Ectodermal cell (in vitro differentiated cells): ENCODE data around the gene ADAM19.

Source experiments
- H3K27ac ChIP-seq: 2 replicates; pipeline ENCODE4 v1.7.0; 2013; ENCODE audit warnings: mild to moderate bottlenecking, low read depth, low read length; ENCODE audit not compliant: insufficient read depth, poor library complexity, severe bottlenecking
- H3K27me3 ChIP-seq: 2 replicates; pipeline ENCODE4 v1.7.0; 2013; ENCODE audit warnings: mild to moderate bottlenecking, low read length; ENCODE audit not compliant: insufficient read depth, control insufficient read depth, poor library complexity, severe bottlenecking
- H3K36me3 ChIP-seq: one replicate; pipeline ENCODE4 v1.7.0; 2013; ENCODE audit warnings: low read length; ENCODE audit not compliant: control insufficient read depth, insufficient read depth
- H3K4me1 ChIP-seq: one replicate; pipeline ENCODE4 v1.7.0; 2013; ENCODE audit warnings: low read length; ENCODE audit not compliant: control insufficient read depth, insufficient read depth
- H3K4me3 ChIP-seq: 2 replicates; pipeline ENCODE4 v1.7.0; 2013; ENCODE audit warnings: low read depth, low read length, control low read depth; ENCODE audit not compliant: insufficient read depth
- H3K9me3 ChIP-seq: 2 replicates; pipeline ENCODE4 v1.7.0; 2013; ENCODE audit warnings: mild to moderate bottlenecking, low read length, moderate library complexity; ENCODE audit not compliant: control insufficient read depth
- WGBS, 2 experiments: methylation state at CpG; one replicate each; pipeline ENCODE4 v1.1.7; 2013; ENCODE audit warnings: missing lambda C conversion rate in 2 of 2; 5-methylcytosine and 5-hydroxymethylcytosine counted together

ADAM19 gene

DNA sequence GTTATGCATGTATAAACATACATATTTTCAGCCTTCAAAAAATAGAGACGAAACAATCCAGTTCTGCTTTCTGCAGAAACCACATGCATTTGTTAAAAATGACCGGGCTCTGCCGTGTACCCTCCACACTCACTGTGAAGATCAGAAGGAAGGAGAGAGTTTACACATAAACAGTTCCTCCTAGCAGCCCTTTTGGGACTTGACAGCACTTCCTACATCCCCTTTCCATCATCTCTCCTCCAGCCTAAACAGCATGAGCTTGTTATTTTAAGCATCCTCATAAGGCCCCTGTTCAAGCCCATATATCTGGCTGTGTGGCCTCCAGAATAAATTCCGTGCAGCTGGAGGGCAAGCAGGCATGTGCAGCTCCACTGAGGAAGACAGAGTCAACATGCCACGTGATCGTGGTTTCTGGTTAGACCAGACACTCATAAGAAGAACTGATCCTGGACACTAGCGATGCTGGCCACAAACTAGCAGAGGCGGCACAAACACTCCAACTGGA lies 73.4 kb downstream of the ADAM19 start:
- H3K4me1 ChIP-seq: no peaks in the 10 kb centered on the region
- H3K9me3 ChIP-seq: no peaks in the 10 kb centered on the region
- H3K4me3 ChIP-seq: no peak overlapping the region
- no peaks in the 10 kb centered on the region for H3K27me3 ChIP-seq
- H3K27ac ChIP-seq: no peak overlapping the region
- H3K36me3 ChIP-seq: no peaks in the 10 kb centered on the region
- 93 to 96% methylated on average over 8 of the region's 8 CpGs for WGBS, 2 experiments

DNA sequence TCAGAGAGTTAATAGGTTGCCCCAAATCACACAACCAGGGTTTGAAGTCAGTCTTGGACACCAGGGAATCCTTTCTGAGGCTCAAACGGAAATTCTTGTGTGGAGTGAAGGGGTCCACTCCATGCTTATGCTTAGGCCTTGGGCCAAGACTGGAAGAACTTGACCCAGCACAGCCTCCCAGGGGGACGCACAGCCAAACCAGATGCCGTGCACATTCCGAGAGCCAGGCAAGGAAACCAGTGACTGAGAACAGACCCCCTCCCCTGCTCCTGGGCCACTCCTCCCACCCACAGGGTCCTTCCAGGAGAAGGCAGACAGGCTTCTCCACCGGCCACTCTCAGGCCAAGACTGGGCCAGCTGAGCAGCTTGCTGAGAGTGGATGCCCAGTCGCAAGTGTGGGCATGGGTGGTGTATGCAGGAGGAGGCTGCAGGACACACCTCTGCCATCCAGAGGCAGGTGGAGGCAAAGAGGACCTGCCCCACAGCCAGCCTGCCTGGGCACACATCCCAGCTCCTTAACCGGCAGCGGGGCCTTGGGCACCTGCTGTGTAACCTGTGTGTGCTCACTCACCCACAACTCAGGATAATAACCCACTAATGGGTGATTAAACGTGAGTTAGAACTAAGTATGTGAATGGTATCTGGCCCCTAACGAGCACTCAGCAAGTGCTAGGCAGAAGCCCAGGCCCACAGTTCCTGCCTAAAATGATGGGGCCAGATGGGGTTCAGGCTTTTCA lies 77.5 kb downstream of the ADAM19 start:
- Histone ChIP-seq H3K4me3 (no peak overlapping the region), H3K27ac (no peak overlapping the region), H3K27me3 (no peaks in the 10 kb centered on the region), H3K36me3 (no peaks in the 10 kb centered on the region), H3K4me1 (no peaks in the 10 kb centered on the region), H3K9me3 (no peaks in the 10 kb centered on the region)
- WGBS, 2 experiments: 90 to 91% methylated on average over 10 of the region's 10 CpGs

DNA sequence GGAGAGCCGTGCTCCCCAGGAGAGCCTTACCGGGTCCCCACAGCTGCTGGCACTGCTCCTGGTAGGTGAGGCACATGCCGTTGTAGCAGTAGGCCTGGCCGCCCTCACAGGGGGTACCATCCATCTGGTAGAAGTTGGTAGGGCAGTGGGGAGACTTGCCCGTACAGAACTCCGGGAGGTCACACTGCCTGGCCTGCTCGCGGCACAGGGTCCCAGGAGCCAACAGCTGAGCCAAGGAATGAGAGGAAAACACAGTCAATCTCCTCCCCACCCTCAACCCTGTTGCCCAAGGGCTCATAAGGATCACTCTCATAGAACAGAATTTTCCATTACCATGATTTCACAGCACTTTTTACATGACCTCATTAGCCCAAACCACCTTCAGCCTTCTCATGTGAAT lies 78.7 kb downstream of the ADAM19 start:
- no peaks in the 10 kb centered on the region for H3K36me3 ChIP-seq
- 95 to 96% methylated on average over 8 of the region's 8 CpGs for WGBS, 2 experiments

DNA sequence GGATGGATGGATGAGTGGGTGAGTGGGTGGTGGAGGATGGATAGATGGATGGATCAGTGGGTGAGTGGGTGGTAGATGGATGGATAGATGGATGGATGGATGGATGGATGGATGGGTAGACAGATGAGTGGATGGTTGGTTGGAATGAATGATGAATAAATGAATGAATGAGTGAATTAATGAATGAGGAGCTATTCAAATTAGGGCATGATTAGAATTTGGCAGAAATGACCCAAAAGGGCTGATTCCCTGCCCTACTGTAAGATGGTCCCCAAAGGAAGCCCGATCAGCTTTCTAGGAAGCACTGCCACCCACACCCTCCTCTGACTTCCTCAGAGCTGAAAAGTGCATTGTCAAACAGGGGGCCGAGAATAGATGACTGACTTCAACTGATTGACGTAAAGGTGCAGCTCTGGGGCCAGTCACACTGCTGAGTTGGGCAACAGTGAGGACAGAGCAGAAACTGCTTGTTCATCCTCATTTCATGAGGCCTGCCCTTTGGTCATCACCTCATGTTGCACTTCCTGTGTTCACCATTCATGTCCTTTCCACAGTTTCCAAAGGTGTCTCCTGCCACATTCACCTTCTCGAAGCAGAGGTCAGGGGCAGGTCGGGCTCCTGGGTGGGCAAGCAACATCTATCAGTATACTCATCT lies 81.3 kb downstream of the ADAM19 start:
- no peaks in the 10 kb centered on the region for H3K27me3 ChIP-seq
- H3K4me3 ChIP-seq: no peak overlapping the region
- WGBS, 2 experiments: 92 to 94% methylated on average over 4 to 5 of the region's 5 CpGs
- H3K27ac ChIP-seq: no peak overlapping the region
- H3K4me1 ChIP-seq: no peaks in the 10 kb centered on the region
- no peaks in the 10 kb centered on the region for H3K9me3 ChIP-seq
- H3K36me3 ChIP-seq: no peaks in the 10 kb centered on the region

More for the DNA sequence above, 78.7 kb downstream of the ADAM19 start:
- Histone ChIP-seq H3K4me1 (no peaks in the 10 kb centered on the region), H3K4me3 (no peak overlapping the region), H3K9me3 (no peaks in the 10 kb centered on the region), H3K27ac (no peak overlapping the region), H3K27me3 (no peaks in the 10 kb centered on the region)

DNA sequence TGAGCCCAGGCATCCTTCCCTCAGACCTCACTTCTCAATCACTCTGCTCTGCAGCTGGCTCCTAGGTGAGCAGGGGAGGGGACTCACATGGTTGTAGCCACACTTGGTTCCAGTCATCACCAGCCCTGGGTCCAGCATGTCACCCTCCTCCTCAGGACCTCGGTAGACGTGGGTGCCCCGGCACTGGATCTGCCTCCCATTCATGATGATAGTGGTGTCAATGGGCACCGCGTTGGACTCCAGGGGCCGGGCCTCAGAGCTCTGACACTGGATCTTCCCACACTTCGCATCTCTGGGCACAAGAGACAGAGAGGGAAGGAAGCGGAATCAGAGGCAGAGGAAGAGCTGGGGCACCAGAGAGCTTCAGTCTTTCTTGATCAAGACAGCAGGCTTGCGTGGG lies 82.7 kb downstream of the ADAM19 start:
- Histone ChIP-seq H3K27ac (no peak overlapping the region), H3K36me3 (no peaks in the 10 kb centered on the region), H3K27me3 (no peaks in the 10 kb centered on the region), H3K9me3 (no peaks in the 10 kb centered on the region), H3K4me3 (no peak overlapping the region), H3K4me1 (no peaks in the 10 kb centered on the region)
- 95 to 97% methylated on average over 9 of the region's 9 CpGs for WGBS, 2 experiments

DNA sequence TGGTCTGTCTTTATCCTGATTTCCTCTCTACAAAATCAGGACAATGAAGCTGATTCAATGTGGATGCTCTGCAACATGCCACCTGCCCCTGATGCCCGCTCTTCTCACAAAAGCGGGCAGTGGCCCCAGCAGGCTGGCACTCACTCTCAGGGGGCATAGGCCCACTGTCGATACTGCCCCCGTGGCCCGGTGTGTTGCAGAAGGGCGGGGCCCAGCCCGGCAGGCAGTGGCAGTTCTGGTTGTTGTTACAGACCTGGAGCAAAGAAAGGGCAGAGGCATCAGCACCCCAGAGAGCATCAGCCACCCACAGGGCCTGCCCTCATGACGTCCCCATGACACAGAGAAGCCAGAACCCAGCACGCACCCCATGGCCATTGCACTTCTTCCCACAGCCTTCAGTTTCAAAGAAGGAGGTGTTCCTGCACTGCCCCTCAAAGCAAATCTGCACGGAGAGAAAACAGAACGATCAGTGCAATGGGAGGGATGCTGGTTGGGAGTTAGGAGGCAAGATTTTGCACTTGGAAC lies 84.0 kb downstream of the ADAM19 start:
- WGBS, 2 experiments: 93 to 94% methylated on average over 11 of the region's 11 CpGs
- H3K36me3 ChIP-seq: no peaks in the 10 kb centered on the region
- no peak overlapping the region for H3K27ac ChIP-seq
- H3K27me3 ChIP-seq: no peaks in the 10 kb centered on the region
- no peak overlapping the region for H3K4me3 ChIP-seq
- H3K9me3 ChIP-seq: no peaks in the 10 kb centered on the region
- no peaks in the 10 kb centered on the region for H3K4me1 ChIP-seq

DNA sequence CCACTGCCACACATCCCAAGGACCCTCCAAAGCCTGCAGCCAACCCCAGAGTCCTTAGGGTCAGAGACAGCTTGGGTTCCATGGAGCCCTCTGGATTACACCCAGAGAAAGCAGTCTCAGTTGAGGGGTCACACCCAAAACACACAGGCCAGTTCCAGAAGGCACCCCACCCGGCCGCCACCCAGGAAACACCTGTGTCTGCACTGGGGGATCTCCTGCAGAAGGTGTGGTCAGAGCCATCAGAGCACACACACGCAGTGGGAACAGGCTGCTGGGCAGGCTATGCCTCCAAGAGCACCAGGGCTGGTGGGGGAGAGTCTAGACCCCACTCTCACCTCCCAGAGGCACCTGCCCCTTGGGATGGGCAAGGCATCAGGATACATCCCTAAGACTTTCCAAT lies 88.2 kb downstream of the ADAM19 start:
- Histone ChIP-seq H3K4me3 (no peak overlapping the region), H3K27ac (no peak overlapping the region), H3K36me3 (no peaks in the 10 kb centered on the region), H3K9me3 (no peaks in the 10 kb centered on the region), H3K27me3 (no peaks in the 10 kb centered on the region), H3K4me1 (no peaks in the 10 kb centered on the region)
- WGBS, 2 experiments: 91 to 96% methylated on average over 3 of the region's 3 CpGs

DNA sequence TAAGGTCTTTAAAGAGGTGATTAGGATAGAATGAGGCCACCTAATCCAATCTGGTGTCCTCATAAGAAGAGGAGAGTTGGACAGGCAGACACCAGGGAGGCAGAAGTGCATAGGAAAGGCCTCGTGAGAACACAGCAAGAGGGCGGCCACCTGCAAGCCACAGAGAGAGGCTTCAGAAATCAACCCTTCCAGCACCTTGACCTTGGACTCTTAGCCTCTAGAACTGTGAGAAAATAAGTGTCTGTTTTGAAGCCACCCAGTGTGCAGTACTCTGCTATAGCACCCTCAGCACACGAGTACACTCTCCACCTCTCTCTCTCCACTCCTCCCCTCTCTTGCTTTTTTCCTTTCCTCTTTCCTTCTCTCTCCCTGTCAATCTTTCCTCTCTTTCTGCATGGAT lies 88.7 kb downstream of the ADAM19 start:
- no peaks in the 10 kb centered on the region for H3K9me3 ChIP-seq
- H3K27ac ChIP-seq: no peak overlapping the region
- no peak overlapping the region for H3K4me3 ChIP-seq
- no peaks in the 10 kb centered on the region for H3K4me1 ChIP-seq
- H3K36me3 ChIP-seq: no peaks in the 10 kb centered on the region
- H3K27me3 ChIP-seq: no peaks in the 10 kb centered on the region
- 89% methylated on average over 3 of the region's 3 CpGs for WGBS, 2 experiments

DNA sequence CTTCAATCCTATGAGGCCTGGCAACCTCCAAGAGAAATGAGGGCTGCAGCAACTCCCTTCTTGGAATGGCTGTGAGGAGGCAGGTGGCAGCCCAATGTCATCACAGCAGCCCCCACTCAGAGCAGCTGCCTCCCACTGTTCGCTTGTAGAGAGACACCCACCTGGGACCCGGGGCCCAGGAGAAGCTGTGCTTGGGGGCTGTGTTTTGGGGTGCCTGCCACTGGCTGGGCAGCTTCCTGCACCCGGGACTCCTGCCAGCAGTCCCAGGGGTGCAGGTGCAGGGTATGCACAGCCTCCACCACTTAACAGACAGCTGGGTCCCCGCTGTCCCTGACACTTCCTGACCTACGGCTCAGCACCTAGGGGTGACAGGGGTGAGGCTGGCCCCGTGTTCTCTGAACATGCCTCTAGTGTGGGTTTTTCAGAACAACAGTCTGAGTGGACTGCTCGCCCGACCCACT lies 89.3 kb downstream of the ADAM19 start:
- H3K27me3 ChIP-seq: no peaks in the 10 kb centered on the region
- 96% methylated on average over 8 of the region's 8 CpGs for WGBS, 2 experiments
- no peak overlapping the region for H3K4me3 ChIP-seq
- no peaks in the 10 kb centered on the region for H3K4me1 ChIP-seq
- no peaks in the 10 kb centered on the region for H3K9me3 ChIP-seq
- no peak overlapping the region for H3K27ac ChIP-seq
- H3K36me3 ChIP-seq: no peaks in the 10 kb centered on the region

DNA sequence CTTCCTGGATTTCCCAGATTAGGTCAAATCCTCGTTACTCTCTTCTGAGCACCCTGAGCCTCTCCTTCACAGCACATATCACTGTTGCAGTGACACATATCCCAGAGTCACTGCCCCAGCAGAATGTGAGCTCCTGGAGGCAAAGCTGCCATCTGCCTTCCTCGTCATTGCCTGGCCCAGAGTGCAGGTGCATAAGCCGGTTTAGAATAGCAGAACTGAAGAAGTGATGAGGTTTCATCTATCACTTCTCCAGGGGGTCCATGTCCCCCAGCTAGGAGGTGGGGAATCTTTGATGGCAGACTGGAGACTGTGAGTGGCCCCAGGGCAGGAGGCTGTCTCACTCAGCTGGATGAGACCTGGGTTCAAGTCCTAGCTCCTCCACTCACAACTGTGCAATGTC lies 89.8 kb downstream of the ADAM19 start:
- H3K9me3 ChIP-seq: no peaks in the 10 kb centered on the region
- no peaks in the 10 kb centered on the region for H3K27me3 ChIP-seq
- H3K4me3 ChIP-seq: no peak overlapping the region
- no peaks in the 10 kb centered on the region for H3K36me3 ChIP-seq
- H3K4me1 ChIP-seq: no peaks in the 10 kb centered on the region
- 91 to 92% methylated on average over 3 of the region's 3 CpGs for WGBS, 2 experiments
- H3K27ac ChIP-seq: no peak overlapping the region
